NCI-H1092 treated with DMSO at 0.1 percent for 48 hours (cell line): ENCODE results near the gene ADAD2.

ENCODE experiments used
- DNase-seq: peaks from one replicate; lab custom pipeline; 2025; lab: John Stamatoyannopoulos, UW

The ADAD2 gene

DNA sequence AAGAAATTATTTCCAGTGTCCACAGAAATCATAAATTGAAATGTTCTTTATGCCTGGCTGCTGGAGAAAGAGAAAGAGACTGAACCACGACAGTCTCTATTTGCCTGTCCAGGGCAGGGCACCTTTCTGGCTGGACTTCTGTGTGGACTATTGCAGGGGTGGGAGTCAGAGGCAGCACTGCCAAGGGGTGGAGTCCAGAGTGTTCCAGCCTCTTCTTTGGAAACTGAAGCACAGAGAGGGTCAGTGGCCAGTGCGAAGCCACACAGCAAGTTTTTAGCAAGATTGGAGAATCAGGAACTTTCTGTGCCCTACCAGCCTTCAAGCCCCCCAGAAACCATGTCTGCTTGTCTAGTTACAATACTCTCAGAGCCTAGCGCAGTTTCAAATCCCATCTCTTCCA lies 33.6 kb downstream of the ADAD2 start:
- no peak for DNase-seq

DNA sequence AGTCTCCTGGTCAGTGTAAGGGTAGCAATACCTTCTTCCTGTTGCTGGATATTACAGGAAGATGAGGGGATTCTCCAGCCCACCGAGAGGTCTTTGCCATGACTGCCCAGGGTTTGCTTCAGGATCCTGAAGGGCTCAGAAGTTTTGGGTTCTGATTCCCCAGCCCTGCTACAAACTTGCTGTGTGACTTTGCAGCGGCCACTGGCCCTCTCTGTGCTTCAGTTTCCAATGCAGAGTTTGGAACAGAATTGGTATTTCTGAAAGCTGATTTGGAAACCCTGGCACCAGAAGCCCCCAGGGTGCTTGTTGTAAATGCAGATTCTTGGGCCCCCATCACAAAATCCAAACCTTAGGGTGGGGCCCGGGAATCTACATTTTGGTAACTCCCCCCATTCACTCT lies 34.2 kb downstream of the ADAD2 start:
- DNase-seq: no peak

DNA sequence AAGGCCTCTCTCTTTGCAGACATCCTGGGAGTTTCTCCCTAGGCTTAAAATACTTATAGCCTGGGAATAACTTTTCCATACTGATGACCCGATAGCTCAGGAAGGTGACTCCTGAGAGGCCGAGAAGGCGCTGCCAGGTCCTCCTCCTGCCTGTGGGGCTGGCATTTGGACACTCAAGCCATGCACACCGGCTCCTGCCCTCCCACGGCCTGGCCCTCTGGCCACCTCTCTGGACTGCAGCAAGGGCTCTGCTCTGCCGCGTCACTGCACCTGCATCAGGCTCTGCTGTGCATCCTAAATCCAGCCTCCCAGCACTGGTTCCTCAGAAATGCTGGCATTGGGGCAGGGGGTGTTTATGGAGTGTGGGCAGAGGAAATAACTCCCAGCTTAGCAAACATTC lies 34.6 kb downstream of the ADAD2 start:
- DNase-seq: no peak

DNA sequence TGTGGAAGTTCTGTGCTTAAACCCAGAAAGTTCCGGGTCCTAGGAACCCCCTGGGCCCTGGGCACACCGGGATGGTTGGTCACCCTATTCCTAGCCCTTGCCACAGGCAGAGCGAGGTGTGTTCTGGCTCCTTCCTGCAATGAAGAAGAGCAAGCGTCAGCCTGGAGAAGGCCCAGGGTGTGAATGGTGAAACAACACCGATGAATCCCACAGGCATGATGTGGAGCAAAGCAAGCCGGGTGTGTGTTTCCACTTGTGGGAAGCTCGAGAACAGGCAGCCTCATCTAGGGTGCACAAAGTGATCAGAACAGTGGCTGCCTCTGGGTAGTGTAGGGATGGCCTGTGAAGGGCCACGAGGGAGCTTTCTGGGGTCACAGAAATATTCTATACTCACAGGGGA lies 35.1 kb downstream of the ADAD2 start:
- DNase-seq: no peak

DNA sequence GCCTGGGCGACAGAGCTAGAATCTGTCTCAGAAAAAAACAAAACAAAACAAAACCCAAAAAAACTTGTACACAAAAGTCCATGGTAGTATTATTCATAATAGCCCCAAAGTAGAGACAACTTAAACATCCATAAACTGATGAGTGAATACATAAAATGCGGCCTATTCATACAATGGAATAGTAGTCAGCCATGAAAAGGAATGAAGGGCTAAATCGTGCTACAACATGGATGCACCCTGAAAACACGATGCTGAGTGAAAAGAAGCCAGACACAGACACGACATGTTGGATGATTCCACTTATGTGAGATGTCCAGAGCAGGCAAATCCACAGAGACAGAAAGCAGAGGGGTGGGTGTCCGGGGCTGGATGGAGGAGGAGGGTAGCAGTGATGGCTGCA lies 36.6 kb downstream of the ADAD2 start:
- no peak for DNase-seq

DNA sequence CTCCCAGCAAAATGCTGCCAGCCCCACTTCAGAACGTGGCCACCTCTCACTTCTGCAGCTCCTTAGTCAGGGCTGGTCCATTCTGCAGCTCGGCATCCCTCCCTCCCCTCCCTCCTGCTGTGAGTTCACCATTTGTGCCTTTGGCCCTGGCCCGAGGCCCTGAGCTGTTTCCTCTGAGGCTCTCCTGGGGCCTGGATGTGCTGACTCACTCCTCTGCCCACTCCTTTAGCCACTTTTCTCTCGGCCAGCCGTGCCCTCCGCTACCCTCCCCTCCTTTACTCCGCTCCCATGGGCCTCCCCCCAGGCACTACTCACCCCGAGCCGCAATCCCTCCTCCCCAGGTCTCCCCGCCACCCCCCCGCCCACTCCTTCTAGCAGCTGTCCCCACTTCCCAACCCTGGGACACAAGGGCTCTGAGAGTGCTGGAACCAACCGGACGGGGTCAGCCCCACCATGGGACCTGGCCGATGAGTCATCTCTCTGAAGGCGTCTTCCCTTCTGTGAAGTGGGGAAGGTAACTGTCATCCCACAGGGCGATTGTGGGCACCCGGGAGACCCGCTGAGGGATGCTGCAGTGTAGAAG lies 37.4 kb downstream of the ADAD2 start:
- no peak for DNase-seq

DNA sequence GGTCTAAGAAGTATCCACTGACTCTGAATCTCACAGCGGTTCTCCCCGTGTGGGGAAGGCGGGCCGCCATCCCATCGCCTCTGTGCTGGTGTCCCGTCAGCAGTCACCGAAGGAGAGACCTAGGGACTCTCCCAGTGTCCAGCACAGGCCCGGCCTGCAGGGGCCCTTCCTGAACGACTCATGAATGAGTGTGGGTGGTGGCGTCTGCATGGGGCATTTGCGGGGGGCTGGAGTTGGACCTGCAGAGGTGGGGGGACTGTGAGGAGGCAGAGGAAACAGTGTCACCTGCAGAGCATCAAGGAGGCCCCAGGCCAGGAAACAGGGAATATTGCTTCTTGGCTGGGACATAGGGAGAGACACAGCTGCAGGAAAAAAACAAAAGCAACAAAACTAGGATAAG lies 38.5 kb downstream of the ADAD2 start:
- DNase-seq: no peak

DNA sequence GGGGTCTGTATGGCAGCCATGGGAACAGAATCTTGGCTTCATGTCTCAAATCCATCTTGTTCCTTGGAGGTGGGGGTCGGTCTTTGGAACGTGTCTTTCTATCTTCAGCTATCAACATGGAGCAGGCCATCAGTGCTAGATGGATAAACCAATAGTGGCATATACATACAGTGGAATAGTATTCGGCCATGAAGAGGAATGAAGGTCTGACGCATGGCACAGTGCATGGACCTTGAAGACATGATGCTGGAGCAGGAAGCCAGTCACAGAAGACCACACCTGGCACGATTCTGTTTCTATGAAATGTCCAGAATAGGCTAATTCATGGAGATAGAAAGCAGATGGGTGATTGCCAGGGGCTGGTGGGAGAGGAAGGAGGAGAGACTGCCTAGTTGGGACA lies 41.1 kb downstream of the ADAD2 start:
- DNase-seq: no peak

DNA sequence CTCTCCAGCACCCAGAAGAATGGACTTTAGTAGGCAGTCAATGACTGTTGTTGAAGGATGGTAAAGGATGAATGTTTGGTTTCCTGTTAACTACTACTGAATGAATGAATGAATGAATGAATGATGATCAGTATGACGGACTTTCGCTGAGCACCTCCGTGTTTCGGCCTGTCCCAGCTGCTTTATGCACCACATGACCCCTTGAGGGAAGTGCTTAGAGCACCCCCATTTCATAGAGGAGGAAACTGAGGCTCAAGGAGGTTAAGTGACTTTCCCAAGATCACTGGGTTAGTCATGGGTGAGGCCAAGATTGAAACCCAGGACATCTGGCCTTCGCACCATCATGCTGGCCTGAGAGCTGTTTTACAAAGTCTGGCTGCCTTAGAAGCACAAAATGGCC lies 42.0 kb downstream of the ADAD2 start:
- DNase-seq: no peak

DNA sequence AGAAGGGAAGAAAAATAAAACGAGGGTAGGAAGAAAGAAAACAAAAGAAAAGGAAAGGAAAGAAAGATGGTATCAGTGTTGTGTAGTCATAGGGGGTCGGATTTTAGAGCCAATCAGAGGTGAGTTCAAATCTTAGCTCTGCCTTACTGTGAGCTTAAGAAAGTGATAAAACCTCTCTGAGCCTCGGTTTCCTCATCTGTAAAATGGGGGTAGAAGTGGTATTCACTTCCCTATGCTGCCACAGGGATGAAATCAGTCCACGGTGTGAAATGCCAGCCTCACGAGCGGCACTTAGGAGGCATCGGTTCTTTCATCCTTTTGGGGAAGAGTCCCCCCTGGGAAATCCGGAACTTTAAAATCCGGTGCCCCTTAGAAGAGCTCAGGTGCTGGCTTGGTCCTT lies 42.8 kb downstream of the ADAD2 start:
- DNase-seq: no peak

DNA sequence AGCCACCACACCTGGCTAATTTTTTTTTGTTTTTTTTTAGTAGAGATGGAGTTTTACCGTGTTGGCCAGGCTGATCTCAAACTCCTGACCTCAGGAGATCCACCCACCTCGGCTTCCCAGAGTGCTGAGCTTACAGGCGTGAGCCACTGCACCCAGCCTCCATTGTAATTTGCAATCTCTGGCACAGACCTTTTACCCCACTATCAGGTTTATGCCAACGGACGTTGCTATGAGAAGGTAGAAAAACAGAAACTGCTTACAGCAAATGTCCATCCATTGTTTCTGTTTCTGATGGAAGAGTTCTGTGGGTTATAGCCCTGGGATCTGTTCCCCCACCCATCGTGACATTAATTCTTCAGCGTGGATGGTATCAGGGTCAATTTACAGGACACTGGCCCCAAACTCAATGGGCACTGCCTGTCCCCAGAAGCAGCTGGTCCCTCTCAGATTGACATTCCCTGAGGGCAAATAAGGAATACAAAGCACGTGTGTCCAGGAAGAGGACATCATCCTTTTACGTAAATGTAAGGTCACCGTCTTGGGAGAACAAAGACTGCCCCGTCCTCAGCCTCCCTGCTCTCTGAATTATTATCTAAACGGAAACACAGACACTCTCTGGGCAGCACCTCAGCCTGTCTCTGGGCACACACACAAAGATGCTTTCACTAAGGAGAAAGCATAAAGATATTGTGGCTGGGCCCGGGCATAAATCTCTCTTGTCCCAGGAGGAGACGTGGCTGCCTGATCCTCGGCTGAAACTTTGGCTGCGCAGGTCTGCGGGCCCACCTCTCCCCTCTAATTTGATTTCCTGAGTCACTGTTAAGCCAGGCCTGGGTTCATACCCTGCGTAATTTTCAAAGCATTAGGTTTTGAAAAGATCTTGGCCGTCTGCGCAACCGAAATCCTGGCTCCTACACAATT lies 43.6 kb downstream of the ADAD2 start:
- no peak for DNase-seq

DNA sequence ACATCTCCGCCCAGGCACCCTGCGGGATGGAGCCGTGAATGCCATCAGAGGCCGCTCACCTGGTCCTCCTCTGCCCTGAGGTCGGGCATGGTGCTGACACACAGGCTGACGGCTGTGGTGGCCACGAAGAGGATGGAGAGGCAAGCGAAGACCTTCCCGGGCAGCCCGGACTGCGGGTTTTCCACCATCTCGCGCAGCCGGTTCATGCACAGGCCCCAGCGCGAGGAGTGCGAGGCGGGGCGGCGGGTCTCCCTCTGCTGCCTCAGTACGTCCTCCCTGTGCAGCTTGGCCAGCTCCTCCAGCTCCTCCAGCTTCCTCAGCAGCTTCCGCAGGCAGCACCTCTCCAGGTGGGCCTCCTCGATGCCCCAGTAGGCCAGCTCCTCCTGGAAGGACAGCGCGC lies 45.7 kb downstream of the ADAD2 start:
- DNase-seq: no peak

DNA sequence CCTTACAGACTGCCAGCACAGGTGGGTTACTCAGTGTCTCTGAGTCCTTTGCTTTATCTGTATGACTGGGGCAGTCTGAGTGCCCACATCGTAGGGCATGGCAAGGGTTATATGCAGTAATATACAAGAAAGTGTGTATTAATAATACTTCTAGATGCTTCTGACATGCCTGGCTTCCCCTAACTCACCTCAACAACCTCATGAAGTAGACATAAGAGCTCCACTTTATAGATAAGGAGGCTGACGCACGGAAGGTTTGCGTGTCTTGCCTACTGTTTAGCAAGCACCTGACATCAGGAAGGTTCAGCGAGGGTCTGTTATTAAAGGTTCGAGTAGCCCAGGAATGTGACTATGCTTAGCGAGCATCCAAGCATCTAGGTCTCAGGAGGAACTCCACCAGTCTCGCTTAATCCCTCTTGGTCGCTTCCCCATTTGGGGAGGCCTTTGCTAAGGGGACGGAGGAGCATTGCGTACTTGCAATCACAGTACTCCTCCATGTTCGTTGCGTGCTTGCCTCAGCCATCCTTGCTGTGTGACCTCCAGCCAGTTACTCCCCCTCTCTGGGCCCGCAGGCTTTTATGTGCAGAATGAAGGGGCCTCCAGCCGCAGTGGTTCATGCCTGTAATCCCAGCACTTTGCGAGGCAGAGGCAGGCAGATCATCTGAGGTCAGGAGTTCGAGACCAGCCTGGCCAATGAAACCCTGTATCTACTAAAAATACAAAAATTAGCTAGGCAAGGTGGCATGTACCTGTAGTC lies 47.2 kb downstream of the ADAD2 start:
- no peak for DNase-seq

DNA sequence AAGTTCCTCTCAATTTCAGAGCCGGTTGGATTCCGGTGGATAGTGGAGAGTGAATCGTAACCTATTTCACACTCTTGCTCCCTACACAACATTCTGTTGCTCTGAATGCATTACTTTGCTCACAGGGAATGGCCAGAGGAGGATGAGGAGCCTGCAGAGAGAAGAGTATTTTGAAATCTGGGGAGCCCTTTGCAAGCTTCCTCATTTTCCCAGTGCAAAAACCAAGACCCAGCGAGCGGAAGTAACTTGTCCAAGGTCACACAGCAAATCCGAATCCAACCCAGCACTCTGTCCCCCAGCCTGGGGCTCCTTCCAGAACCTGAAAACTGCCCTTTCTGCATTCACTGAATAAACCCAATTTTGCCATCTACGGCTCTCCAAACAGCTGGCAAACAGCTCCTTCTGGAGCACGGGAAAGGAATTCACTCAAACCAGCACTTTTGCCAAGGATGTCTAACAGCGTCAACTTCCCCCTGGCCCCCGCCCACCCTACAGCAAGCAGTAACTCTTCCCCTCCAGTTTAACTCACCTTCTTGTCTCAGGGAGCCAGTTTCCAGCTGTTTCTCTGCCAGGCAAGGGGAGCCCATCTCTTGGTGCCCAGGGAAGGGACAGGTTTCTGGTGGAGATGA lies 48.3 kb downstream of the ADAD2 start:
- no peak for DNase-seq

DNA sequence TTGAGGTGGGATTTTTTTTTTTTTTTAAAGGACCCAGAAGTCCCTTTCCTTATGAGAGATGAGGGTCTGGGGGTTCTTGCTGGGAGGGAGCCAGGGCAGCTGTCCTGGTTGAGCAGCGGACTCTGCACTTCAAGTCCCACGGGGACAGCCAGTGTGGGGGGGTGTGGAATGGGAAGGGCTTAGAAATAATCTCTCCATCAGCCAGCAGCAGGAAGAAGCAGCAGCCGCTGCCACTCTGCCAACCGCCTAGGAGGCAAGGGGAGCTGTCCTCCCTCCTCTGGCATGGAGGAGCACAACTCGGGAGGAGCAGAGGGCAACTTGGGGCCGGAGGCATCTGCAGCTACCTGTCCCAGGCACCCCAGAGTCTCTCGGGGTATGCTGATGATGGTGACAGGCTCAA lies 49.0 kb downstream of the ADAD2 start, which contains the start of gene KCNG4:
TSS of gene KCNG4 (minus strand) at position 104 of the 400 bp plus-strand sequence. CDS start 2,527 bp downstream, outside the sequence.
- no peak for DNase-seq

DNA sequence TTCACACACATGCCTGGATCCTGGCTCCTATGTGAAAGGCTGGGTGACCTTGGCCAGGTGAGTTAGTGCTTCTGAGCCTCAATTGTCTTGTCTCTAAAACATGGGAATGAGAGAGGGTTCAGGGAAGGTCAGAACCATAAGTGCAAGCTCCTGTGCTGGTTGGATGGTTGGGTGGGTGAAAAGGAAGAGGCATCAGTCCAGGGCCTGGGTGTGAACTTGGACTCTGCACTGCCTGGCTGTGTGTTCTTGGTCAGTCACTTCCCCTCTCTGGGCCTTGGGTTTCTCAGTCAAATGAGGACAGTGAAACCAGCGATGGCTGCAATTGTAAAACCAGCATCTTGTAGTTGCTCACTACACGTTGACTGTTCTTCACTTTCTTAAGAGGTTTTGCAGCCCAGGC lies 49.5 kb downstream of the ADAD2 start:
- no peak for DNase-seq

DNA sequence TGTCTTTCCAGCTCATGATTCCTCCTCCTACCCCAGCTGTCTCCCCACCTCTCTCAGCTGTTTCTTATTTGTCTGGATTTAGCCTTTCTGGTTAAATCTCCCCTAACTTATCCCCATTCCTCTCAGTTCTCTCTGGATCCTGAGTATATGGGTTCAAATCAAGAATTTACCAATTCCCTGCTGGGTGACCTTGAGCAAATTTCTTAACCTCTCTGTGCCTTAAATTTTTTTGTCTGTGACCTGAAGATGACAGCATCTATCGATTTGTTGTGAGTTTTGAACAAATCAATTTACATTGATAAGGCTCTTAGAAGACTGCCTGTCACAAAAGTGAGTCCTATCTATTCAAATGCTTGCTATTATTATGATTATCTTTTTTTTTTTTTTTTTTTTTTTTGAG lies 50.8 kb downstream of the ADAD2 start:
- DNase-seq: no peak

DNA sequence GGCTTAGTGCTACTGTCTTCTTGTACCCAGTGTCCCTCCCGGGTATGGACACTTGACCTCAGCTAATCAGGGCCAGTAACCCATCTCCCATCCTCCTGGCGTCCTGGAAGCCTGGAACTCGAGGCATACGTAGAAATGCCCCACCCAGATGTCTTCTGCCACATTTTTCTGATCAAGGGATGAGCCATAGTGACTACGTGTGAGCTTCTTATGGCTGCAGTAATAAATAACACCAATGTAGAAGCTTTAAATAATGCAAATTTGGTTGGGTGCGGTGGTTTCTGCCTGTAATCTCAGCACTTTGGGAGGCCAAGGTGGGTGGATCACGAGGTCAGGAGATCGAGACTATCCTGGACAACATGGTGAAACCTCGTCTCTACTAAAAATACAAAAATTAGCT lies 51.9 kb downstream of the ADAD2 start:
- DNase-seq: no peak

DNA sequence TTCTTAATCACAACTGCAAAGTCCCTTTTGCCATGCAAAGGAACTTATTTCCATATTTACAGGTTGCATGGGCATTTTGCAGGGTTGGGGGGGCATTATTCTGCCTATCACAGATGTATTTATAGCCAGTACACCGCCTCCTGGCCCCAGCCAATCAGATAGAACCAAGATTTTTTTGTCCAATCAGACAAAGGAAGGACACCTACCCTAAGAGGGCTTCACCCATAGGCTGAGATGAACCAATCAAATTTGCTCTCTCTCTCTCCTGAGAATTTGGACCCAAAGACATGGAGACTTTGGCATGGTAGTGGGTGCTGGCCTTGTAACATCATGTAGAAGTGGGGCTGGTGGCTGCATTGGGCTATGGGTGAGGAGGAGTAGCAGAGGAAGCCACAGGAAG lies 52.8 kb downstream of the ADAD2 start:
- DNase-seq: no peak

DNA sequence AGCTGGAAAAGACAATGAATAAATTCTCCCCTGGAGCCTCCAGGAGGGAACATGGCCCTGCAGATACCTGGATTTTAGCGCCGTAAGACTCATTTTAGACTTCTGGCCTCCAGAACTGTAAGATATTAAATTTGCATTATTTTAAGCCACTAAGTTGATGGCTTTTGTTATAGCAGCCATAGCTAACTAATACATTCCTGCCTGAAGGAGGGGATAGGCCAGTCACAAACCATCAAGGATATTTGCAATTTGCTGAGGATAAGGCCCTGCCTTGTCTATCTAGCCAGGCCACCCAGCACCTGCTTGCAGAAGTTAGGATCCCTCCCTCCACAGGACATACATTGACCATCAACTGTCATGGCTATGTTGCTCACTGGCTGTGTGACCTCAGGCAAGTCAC lies 53.8 kb downstream of the ADAD2 start:
- no peak for DNase-seq

DNA sequence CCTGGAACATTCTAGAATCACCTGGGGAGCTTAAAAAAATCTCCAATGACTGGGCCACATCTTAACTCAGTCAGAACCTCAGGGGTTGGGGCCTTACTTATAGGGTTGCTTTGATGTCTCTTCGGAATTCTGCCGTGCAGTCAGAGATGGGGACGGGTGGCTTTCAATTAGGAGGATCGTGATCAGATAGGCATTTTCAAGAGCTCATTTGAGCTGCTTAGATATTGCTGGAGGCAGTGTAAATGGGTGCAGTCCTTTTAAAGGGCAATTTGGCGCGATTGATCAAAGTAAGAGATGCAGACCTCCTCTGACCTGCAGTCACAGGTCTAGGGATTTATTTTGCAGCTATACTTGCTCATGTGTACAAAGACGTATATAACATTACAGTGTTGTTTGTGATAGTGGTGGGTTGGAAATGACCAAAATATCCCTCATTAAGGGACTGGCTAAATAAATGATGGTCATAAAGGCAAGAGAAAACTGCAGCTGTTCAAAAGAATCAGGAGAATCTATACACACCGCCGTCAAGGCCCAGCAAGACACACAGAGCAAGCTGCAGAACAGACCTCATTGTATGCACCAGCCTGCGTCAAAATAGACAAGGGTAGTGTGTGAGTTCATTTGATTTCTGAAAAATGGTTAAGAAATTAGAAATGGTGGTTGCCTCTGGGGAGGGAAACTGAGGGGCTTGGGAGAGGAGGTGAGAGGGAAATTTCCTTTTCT lies 55.2 kb downstream of the ADAD2 start:
- peak; percentile 12 for DNase-seq

DNA sequence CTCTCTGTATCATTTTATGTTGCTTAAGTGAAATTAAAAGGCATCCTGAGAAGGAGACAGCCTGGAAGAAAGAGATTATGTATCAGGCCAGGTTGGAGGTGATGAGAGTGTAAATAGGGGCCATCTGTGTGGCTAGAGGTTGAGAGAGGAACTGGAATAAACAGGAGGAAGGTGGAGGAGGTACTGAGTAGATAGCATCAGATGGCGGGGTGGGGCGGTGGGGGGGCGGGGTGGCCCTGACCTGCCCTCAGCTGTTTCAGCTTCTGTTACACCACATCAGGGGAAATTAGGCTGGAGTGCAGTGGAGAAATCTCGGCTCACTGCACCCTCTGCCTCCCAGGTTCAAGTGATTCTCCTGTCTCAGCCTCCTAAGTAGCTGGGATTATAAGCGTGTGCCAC lies 55.7 kb downstream of the ADAD2 start:
- no peak for DNase-seq
